Activated CD4-positive, alpha-beta T cell treated with anti-CD3 and anti-CD28 coated beads, Interleukin-2, amount 50 U/mL, for 4 hours (primary cell): Measurements from ENCODE around the gene EMC8.
"Not testable (repeated sequence)": the region's sequence is repeated elsewhere in the genome, so short reads cannot be mapped to it uniquely, and the experiment has no call there.

Experiments used
- DNase-seq, 2 experiments: peaks; one replicate each; pipeline ENCODE4 v3.0.0-alpha.2; 2020

Gene EMC8

GRCh38 chr16:85834741-85835140 lies 35.4 kb upstream of the EMC8 start:
- DNase-seq = no peak

DNA sequence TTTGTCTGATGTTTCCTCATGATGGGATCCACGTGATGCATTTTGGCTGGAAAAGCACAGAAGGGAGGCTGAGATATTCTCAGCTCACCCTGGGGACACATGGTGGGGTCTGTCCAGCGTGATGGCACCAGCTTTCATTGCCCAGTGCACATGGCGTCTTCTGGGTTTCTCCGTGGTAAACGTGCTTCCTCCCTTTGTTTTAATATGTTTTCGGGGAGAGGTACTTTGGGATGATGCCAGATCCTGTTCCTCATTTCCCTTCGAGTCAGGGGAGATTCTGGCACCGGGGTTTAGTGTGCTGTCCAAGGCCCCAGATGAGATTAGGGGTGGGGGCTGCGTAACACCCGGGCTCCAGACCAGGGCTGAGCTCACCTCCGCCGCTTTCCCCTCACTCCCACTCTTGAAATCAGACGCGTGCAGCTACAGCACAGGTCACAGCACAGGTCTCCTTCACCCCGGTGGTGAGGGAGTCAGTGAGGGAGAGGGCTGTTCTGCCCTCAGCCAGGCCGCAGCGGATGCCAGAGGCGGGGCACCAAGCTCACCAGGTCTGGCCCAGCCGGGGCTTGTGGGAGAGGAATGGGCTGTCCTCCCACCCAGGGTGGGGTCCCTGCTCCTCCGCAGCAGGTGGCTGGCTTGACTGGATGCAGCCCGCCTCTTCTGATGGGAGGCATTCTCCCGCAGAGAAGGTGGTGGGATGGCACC lies 34.0 kb upstream of the EMC8 start:
- no peak for DNase-seq

GRCh38 chr16:85832570-85833218 lies 33.4 kb upstream of the EMC8 start:
- no peak for DNase-seq

DNA sequence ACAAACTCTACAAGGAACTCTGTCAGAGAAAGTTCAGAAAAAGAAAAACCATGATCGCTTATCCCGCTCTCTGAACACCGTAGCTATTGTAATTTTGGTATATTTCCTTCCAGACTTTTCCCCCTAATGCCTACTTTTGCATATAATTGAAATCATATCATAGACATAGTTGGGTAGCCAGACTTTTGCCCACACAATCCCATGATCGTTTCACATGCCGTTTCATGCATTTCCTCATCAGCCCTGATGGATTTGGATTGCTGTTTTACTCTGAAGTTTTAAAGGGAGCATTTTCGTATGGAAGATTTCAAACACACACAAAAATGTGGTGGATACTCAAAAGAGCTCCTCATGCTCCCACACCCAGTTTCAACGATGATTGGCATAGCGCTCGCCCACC lies 31.5 kb upstream of the EMC8 start:
- no peak for DNase-seq

DNA sequence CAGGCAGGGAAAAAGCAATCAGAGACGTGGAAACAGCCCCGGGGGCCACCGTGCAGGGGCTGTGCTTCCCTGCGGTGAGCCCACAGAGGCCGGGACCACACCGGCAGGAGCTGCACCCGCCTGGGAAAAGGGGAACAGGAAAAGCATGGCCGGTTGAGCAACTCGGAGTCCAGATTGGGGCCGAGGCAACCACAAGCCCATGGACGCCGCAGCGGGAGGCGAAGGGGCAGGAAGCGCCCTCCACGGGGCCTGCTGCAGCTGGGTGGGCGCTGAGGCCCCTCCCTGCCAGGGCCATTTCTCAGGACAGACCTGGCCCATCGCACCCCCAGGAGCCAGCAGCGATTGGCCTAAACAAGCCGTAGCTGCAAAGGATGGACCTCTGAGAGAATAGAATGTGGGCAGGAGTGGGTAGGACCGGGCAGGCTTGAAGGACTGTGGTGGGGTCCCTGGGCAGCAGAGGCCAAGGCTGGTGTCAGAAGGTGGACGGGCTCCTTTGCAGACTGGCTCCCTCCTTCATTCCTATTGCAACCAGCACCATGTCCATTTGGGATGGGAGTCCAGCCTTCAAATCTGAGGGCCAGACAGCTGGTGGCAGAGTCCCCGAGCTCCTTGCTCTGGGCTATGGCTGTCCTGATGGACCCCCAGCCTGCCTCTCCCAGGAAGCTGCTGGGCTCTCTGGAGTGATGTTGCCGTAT lies 30.6 kb upstream of the EMC8 start:
- DNase-seq = no peak

GRCh38 chr16:85829171-85829719 lies 29.9 kb upstream of the EMC8 start:
- no peak for DNase-seq

DNA sequence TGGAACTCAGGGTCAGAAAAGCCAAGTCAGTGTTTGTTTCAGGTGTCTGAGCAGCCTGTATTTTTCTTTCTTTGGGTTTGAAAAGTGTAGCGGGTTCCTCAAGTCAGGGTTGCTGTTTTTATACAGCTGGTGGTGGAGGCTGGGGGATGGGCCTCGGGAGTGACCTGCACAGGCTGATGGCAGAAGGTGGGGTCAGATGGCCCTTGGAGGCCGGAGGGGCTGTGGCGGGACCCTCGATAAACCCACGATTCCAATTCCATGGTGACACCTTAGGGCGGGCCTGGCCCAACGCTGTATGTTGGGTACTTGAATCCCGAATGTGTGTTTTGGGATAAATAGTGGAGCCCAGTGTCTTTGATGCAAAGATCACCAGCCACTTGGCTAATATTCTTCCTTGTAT lies 28.8 kb upstream of the EMC8 start:
- DNase-seq = no peak

GRCh38 chr16:85826686-85827247 lies 27.4 kb upstream of the EMC8 start:
- no peak for DNase-seq

DNA sequence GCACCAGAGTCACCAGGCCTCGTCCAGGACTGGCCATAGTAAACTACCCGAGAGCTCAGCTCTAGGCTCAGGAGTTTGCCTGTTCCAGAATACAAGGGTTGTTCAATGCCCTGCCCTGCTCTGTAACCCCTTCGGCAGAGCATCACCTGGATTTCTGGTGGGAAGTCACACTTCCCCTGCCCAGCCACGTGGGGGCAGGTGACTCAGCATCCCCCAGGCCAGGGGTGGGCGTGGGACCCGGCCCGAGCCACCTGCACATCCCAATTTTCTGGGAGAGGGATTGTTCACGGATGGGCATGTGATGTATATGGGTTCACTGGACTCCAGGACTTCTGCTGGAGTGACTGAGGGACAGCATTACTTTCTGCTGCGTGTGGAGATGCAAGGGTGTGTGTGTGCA lies 26.0 kb upstream of the EMC8 start:
- DNase-seq = no peak

DNA sequence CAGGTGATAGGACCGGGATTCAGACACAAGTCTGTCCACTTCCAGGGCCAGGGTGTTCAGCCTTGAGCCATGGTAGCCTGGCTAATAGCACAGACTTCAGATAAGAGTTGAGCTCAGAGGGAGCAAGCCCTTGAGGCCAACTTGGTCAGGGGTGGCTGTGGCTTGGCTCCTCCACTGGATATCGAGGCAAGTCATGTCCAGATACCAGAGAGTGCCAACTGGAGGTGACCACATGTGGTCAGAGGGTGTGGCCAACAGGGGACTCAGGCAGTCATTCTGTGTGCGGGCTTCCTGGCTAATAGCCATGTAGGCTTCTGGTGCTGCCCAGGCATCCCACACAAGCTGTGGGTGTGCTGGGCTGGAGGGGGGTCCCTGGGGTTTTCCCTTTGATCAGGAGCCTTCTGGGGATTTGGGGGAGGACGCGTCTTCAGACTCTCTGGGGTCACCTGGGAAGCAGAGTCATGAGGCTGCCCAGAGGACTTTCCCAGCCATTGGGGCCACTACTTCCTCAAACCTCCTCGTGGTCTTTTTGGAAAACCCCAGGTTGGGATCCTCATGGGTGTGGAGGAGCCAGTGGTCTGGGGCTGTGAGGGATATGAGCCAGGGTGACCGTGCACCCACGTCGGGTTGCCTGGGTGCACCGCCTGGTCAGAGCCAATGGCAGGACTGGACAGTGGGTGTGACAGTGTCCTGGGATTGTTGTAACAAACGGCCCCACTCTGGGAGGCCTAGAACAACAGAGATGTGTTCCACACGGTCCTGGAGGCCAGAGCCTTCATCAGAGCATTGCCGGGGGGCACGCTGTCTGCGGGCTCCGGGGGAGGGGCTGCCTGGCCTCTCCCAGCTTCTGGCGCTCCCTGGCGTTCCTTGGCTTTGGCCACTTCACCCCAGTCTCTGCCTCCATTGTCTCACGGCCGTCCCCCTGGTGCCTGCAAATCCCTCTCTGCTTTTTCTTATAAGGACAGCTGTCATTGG lies 25.1 kb upstream of the EMC8 start:
- DNase-seq = no peak

GRCh38 chr16:85823328-85823920 lies 24.1 kb upstream of the EMC8 start:
- DNase-seq = no peak

DNA sequence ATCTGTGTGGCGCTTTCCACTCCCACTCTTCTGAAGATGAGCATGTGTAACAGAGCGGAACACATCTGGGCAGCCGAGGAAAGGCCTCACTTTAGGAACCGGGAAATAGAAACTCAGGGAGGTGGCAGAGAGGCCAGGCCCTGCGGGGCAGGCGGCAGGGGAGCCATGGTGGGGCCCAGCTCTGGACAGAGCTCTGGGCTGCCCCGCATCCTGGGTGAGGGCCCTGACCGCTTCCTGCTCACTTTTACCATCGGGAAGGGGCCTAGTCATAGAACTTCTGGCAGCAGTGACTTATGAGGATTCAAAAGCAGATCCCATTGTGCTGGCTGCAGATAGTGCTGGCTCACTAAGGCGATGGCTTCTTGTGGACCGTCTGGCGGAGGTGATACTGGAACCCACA lies 22.8 kb upstream of the EMC8 start:
- no peak for DNase-seq

GRCh38 chr16:85821390-85822135 lies 22.2 kb upstream of the EMC8 start:
- peak; percentile 71 to 74 for DNase-seq

- DNase-seq = no peak
Measured at GRCh38 chr16:85820604-85821372, 21.4 kb upstream of the EMC8 start.

DNA sequence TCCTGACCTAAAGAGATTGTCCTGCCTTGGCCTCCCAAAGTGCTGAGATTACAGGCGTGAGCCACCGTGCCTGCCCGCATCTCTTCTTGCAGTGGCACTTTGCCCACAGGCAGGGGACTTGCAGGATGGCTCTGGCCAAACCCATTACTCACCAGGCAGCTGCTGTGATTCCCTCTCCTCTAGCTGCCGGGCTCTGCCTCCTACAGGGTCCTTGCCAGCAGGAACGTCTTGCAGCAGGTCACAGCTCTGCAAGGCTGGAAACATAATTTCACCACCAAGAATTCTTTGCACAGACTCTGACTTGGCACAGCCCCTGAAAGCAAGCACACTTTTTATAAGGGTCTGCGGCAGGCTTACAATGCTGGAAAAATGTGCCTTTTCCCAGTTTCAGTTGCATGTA lies 20.4 kb upstream of the EMC8 start:
- DNase-seq = no peak

DNA sequence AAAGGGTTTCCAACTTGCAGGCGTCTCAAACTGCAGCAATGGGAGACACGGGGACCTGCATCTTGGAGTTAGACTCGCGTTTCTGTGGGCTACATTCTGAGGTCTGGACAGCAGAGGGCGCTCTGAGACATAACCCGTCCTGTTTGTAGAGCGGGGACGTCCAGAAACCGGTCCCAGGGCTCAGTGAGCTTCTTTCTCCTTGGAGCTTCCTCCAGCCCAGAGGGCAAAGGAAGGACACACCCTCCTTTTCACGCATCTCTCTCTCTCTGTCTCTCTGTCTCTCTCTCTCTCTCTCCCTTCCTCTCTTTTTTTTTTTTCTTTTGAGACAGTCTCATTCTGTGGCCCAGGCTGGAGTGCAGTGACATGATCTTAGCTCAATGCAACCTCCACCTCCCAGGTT lies 19.9 kb upstream of the EMC8 start:
- DNase-seq = peak; percentile 83 to 87

DNA sequence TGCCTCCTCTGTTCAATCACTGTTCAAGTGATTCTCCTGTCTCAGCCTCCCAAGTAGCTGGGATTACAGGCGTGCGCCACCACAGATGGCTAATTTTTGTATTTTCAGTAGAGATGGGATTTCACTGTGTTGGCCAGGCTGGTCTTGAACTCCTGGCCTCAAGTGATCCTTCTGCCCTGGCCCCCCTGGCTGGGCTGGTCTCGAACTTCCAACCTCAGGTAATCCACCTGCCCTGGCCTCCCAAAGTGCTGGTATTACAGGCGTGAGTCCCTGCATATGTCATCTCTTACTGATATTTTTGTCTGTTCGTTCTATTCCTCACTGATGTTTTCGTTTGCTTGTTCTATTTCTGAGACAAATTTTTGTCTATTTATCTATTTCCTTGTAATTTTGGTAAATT lies 17.9 kb upstream of the EMC8 start:
- DNase-seq = not testable (repeated sequence)

DNA sequence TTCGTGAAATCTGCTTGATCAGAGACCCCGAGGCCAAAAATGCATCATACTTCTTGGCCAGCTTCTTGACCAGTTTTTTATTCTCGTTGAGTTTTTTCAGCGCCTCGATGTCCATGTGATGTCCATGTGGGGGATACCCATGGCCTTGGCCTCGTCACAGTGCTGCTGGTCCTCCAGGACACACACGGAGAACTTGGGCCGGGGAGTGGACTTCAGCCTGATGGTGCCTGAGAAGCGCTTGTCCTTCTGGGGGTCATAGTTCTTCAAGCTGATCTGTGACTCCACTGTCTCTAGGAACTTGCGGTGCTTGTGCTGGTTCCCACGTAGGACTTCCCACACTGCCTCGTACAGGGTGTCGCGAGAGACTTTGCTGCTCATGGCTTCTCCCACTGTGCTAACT lies 16.8 kb upstream of the EMC8 start:
- no peak for DNase-seq

GRCh38 chr16:85812811-85813700 lies 13.7 kb upstream of the EMC8 start:
- DNase-seq = no peak
